Stimulated activated CD4-positive, alpha-beta T cell treated with anti-CD3 and anti-CD28 coated beads, Interleukin-12 subunit alpha, Interleukin-12 subunit beta, amount 100 ng/mL, for 24 hours (primary cell): Measurements from ENCODE around the gene FKTN.

Source experiments
- DNase-seq, 2 experiments: peaks; one replicate each; pipeline ENCODE4 v3.0.0-alpha.2; 2020; ENCODE audit warnings: low read depth in 2 of 2

FKTN gene

DNA sequence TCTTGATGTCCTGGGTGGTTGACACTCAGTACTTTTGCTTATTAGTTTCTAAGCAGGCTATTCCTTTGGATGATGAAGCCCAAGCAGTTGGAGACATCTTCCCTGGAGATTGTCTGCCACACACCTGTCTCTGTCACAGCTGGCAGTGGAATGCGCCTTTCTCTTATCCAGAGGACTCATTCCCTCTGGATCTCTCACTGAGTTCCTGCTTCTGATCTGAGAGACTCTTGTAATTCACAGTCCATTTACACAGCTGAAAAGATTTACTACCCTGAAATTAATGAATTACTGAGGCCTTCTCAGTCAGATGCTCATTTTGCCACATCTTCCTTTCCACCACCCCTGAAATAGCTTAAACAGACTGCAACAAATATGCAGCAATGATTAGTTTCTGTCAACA is 120.2 kb downstream of the FKTN start:
- DNase-seq: no peak

DNA sequence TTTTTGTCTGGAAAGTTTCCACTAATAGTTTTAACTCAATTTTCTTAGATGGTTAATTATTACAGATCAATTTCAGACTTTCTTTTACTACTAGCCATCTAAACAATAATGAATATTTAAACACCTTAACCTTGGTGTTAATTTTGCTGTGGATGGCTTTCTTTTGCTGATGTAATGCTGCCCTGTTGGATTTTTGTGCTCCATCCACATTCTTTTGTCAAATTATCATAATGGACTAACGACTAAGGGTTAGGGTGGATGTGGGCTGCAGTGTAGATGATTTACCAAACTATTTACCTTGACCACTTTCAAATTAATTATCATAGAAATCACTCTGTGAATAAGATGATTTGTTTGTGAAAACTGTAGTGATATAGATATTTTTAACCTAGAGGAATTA is 120.8 kb downstream of the FKTN start:
- DNase-seq: no peak

DNA sequence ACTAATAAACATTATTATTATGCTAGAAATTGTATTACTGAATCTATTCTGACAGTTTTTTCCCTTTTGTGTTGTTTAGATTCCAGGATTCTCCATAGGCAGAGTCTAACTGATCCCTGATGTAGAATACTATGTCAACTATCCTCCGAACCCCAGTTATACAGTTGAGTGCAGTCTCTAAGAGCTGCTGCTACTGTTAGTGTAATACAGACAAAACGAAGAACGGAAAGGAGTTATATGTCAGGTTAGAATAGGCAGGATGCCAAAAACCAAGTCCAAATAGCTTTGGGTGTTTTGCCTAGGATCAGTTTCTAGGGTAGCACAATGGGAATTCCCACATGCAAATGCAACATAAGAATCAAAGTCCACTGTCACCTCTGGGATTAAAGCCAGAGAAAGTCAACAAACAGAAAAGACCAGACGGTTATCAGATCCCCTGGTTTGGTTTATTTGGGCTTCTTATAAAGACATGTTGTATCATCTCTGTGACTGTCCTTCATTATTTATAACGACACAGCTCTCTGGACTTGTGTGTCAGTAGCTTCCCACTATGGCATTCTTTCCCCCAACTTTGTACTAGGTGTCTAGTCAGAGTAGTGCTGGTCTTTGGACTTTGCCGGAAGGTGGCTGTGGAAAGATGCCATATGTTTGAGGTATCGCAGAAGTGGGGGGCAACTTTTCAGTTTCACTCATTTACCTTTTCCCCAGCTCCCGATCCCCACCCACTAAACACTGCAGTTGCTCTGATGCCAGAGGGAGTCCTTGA is 121.5 kb downstream of the FKTN start:
- no peak for DNase-seq

DNA sequence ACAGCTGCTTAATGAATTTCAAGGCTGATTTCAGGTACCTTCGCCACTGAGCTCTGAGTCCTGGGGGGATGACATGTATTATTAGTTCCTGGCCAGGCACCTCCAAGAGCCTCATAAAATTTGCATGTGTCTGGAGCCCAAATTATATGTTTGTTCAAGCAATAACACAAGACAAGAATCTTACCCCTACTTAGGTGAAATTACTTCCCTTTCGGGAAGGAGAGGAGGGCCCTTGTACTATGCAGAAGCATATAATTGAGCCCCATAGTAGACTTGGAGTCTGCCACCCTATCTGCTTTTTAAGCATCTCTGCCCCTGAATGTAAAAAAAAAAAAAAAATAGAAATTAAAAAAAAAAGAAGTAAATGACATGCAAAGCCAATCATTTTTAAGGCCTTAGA is 123.4 kb downstream of the FKTN start:
- DNase-seq: no peak

DNA sequence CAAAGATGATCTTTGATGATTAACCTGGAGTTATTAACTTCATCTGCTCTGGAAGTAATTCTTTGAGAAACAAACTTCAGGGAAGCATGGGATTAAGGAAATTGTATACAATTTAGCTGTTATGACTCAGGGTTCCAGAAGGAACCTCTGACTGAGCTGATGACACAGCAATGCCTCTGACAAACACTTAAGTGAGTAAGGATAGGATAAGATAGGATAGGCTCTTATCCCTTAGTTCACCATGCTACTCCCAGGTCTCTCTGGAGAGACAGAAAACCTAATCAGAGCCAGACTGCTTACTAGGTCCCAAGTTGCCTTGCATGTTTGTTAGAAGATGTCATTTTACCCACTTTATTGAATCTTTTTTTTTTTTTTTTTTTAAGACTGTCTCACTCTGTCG is 123.8 kb downstream of the FKTN start:
- DNase-seq: no peak

DNA sequence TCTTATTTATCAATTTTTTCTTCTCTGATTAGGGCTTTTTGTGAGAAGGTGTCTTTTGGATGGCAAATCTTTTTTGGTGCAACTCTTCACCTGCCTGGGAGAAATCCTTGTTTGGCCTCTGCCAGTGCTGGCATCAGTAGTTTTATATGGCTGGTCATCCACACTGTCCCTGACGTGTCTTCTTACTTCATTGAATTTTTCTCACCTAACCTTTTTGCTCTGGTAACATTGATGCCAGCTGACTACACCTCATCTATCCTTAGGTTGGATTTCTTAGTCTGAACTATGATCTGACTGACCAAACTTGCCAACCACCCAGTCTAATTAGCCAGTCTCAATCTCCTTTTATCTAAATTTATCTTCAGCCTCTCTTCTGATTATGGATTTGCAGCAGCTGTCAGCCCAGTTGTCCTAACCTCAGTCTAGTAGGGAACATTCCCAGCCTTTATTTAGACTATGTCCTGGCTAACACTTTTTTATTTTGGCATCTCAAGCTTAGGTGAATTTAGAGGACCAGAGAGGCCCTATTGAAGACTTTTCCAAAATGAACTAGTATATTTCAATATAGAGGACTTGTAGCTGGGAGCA is 125.9 kb downstream of the FKTN start:
- no peak for DNase-seq

DNA sequence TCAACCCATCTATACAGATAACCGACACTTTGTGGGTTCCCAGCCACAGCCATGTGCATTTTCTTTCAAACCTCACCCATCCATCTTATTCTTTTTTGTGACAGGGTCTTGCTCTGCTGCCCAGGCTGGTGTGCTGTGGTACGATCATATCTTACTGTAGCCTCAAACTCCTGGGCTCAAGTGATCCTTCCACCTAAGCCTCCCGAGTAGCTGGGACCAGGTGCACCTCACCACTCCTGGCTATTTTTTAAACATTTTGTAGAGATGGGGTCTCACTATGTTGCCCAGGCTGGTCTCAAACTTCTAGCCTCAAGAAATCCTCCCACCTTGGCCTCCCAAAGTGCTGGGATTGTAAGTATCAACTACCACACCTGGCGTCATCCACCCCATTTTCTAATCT is 129.0 kb downstream of the FKTN start:
- no peak for DNase-seq
